Measurements from ENCODE around the gene SCOC. TPM values are rescaled to one million over a fixed set of nuclear protein-coding genes. Genes with fewer than 3 reads are reported as not detected.

The SCOC gene
- polyA plus RNA-seq, 1 donor from 2014 or later: 320 TPM

GRCh38 chr4:140372751-140373327 is 607 bp upstream of the SCOC start:
- H2AFZ ChIP-seq (ENCODE audit: low read depth, low read length): peak overlapping the region; percentile 70
- TF ChIP-seq MXI1 (conservative IDR thresholded peaks at IDR 0.05; ENCODE audit: poor library complexity, severe bottlenecking): peak; percentile 34
- TF ChIP-seq, protein P1, sequence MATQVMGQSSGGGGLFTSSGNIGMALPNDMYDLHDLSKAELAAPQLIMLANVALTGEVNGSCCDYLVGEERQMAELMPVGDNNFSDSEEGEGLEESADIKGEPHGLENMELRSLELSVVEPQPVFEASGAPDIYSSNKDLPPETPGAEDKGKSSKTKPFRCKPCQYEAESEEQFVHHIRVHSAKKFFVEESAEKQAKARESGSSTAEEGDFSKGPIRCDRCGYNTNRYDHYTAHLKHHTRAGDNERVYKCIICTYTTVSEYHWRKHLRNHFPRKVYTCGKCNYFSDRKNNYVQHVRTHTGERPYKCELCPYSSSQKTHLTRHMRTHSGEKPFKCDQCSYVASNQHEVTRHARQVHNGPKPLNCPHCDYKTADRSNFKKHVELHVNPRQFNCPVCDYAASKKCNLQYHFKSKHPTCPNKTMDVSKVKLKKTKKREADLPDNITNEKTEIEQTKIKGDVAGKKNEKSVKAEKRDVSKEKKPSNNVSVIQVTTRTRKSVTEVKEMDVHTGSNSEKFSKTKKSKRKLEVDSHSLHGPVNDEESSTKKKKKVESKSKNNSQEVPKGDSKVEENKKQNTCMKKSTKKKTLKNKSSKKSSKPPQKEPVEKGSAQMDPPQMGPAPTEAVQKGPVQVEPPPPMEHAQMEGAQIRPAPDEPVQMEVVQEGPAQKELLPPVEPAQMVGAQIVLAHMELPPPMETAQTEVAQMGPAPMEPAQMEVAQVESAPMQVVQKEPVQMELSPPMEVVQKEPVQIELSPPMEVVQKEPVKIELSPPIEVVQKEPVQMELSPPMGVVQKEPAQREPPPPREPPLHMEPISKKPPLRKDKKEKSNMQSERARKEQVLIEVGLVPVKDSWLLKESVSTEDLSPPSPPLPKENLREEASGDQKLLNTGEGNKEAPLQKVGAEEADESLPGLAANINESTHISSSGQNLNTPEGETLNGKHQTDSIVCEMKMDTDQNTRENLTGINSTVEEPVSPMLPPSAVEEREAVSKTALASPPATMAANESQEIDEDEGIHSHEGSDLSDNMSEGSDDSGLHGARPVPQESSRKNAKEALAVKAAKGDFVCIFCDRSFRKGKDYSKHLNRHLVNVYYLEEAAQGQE (IDR thresholded peaks at IDR 0.05; ENCODE audit: borderline replicate concordance): peak; percentile 100
- peak; percentile 41 for TF ChIP-seq SMC3 (conservative IDR thresholded peaks at IDR 0.05; ENCODE audit: poor library complexity)
- TF ChIP-seq, protein P2, sequence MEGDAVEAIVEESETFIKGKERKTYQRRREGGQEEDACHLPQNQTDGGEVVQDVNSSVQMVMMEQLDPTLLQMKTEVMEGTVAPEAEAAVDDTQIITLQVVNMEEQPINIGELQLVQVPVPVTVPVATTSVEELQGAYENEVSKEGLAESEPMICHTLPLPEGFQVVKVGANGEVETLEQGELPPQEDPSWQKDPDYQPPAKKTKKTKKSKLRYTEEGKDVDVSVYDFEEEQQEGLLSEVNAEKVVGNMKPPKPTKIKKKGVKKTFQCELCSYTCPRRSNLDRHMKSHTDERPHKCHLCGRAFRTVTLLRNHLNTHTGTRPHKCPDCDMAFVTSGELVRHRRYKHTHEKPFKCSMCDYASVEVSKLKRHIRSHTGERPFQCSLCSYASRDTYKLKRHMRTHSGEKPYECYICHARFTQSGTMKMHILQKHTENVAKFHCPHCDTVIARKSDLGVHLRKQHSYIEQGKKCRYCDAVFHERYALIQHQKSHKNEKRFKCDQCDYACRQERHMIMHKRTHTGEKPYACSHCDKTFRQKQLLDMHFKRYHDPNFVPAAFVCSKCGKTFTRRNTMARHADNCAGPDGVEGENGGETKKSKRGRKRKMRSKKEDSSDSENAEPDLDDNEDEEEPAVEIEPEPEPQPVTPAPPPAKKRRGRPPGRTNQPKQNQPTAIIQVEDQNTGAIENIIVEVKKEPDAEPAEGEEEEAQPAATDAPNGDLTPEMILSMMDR (IDR thresholded peaks at IDR 0.05; ENCODE audit: poor library complexity, severe bottlenecking): peak; percentile 52
- no peak for TF ChIP-seq EZH2 (IDR thresholded peaks at IDR 0.05; ENCODE audit: borderline replicate concordance, insufficient read depth, low read length, poor library complexity, severe bottlenecking)
- peak; percentile 40 for TF ChIP-seq RAD21 (conservative IDR thresholded peaks at IDR 0.05)
- TF ChIP-seq POLR2AphosphoS5 (IDR thresholded peaks at IDR 0.05): no peak
- TF ChIP-seq EP300 (conservative IDR thresholded peaks at IDR 0.05; ENCODE audit: poor library complexity, severe bottlenecking): no peak
- TF ChIP-seq TAF1 (IDR thresholded peaks at IDR 0.05; ENCODE audit: low read depth): peak; percentile 13
- H3K9me3 ChIP-seq (ENCODE audit: low read length): no peaks in the 10 kb centered on the region
- peaks cover 39% of the 10 kb centered on the region for H3K79me2 ChIP-seq (replicated peaks; ENCODE audit: insufficient read depth, low read length)
- H3K9me2 ChIP-seq (ENCODE audit: insufficient read depth, low read length): no peaks in the 10 kb centered on the region
- peak overlapping the region; percentile 64 for H3K9ac ChIP-seq (ENCODE audit: low read length)
- H3K27ac ChIP-seq (ENCODE audit: low read length): peak overlapping the region; percentile 75
- peak overlapping the region; percentile 50 for H3K4me2 ChIP-seq (ENCODE audit: low read length)
- H3K4me3 ChIP-seq (ENCODE audit: low read length): peak overlapping the region; percentile 79
- H3K36me3 ChIP-seq (ENCODE audit: insufficient read depth, low read length): no peaks in the 10 kb centered on the region
- no peaks in the 10 kb centered on the region for H3F3A ChIP-seq (ENCODE audit: insufficient read depth, low read length, poor library complexity, severe bottlenecking)
- no peaks in the 10 kb centered on the region for H4K20me1 ChIP-seq (ENCODE audit: insufficient read depth)
- no peaks in the 10 kb centered on the region for H3K27me3 ChIP-seq (ENCODE audit: insufficient read depth, low read depth, low read length)

GRCh38 chr4:140374130-140374477 is 658 bp downstream of the SCOC start:
- Histone ChIP-seq H3K9me2 (ENCODE audit: insufficient read depth, low read length) (no peaks in the 10 kb centered on the region), H3F3A (ENCODE audit: insufficient read depth, low read length, poor library complexity, severe bottlenecking) (no peaks in the 10 kb centered on the region), H3K9ac (ENCODE audit: low read length) (peak overlapping the region; percentile 86), H3K36me3 (ENCODE audit: insufficient read depth, low read length) (no peaks in the 10 kb centered on the region), H2AFZ (ENCODE audit: low read depth, low read length) (peak overlapping the region; percentile 77), H3K27ac (ENCODE audit: low read length) (peak overlapping the region; percentile 89), H3K79me2 (replicated peaks; ENCODE audit: insufficient read depth, low read length) (peaks cover 52% of the 10 kb centered on the region), H3K9me3 (ENCODE audit: low read length) (no peaks in the 10 kb centered on the region), H3K27me3 (ENCODE audit: insufficient read depth, low read depth, low read length) (no peaks in the 10 kb centered on the region), H3K4me2 (ENCODE audit: low read length) (peak overlapping the region; percentile 76), H4K20me1 (ENCODE audit: insufficient read depth) (no peaks in the 10 kb centered on the region), H3K4me3 (ENCODE audit: low read length) (peak overlapping the region; percentile 79)
- TF ChIP-seq SMC3 (conservative IDR thresholded peaks at IDR 0.05; ENCODE audit: poor library complexity): no peak
- no peak for TF ChIP-seq POLR2AphosphoS5 (IDR thresholded peaks at IDR 0.05)
- TF ChIP-seq, protein P2 (IDR thresholded peaks at IDR 0.05; ENCODE audit: poor library complexity, severe bottlenecking): no peak
- no peak for TF ChIP-seq EZH2 (IDR thresholded peaks at IDR 0.05; ENCODE audit: borderline replicate concordance, insufficient read depth, low read length, poor library complexity, severe bottlenecking)
- no peak for TF ChIP-seq EP300 (conservative IDR thresholded peaks at IDR 0.05; ENCODE audit: poor library complexity, severe bottlenecking)
- TF ChIP-seq MXI1 (conservative IDR thresholded peaks at IDR 0.05; ENCODE audit: poor library complexity, severe bottlenecking): no peak
- TF ChIP-seq, protein P1 (IDR thresholded peaks at IDR 0.05; ENCODE audit: borderline replicate concordance): no peak
- no peak for TF ChIP-seq RAD21 (conservative IDR thresholded peaks at IDR 0.05)
- TF ChIP-seq TAF1 (IDR thresholded peaks at IDR 0.05; ENCODE audit: low read depth): no peak
